ENCODE results near the gene SAMD9L. TPM values are rescaled to one million over a fixed set of nuclear protein-coding genes. Genes with fewer than 3 reads are reported as not detected.

SAMD9L gene
- not detected for polyA plus RNA-seq (2013, experiment 1 of 2)
- not detected for polyA plus RNA-seq (2013, experiment 2 of 2)

DNA sequence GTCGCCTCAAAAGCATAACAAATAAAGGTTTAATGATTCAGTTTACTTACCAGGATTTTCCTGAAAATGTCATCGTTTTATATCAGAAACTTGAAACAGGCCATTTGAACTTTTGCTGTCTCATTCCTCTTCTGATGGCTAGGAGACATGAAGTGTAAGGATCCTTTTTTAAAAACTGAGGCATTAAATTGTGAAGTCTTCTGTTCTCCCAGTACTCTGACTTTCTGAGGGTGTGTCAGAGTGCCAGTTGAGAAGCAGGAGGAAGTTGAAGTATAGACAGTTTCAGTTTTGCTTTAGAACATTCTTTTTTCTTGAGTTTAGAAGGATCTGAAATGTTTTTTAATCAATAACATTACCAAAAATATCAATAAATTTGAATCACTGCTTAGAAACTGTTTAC lies at the start of gene SAMD9L:
Gene SAMD9L, minus strand, starts transcription at position 242 of the 400 bp plus-strand sequence. CDS start 12,414 bp downstream, outside the sequence.
- Histone ChIP-seq H3K9me3 (ENCODE audit: control insufficient read depth, low read length) (no peaks in the 10 kb centered on the region), H3K4me1 (ENCODE audit: control insufficient read depth, insufficient read depth, low read length, poor library complexity, severe bottlenecking) (no peaks in the 10 kb centered on the region), H3K27ac (ENCODE audit: low read depth, low read length, severe bottlenecking) (no peak within 1 kb of the TSS), H3K4me3 (ENCODE audit: extremely low read depth, insufficient read depth, low read length, poor library complexity, severe bottlenecking) (no peak within 1 kb of the TSS), H3K36me3 (ENCODE audit: control insufficient read depth, insufficient read depth, low read length) (no peaks in the 10 kb centered on the region)
- 100% methylated on average over 1 of the region's 2 CpGs for WGBS, 2 experiments (ENCODE audit: insufficient coverage in 2 of 2)

- Histone ChIP-seq H3K36me3 (ENCODE audit: control insufficient read depth, insufficient read depth, low read length) (no peaks in the 10 kb centered on the region), H3K4me1 (ENCODE audit: control insufficient read depth, insufficient read depth, low read length, poor library complexity, severe bottlenecking) (no peaks in the 10 kb centered on the region), H3K4me3 (ENCODE audit: extremely low read depth, insufficient read depth, low read length, poor library complexity, severe bottlenecking) (no peak overlapping the region), H3K27ac (ENCODE audit: low read depth, low read length, severe bottlenecking) (no peak overlapping the region), H3K9me3 (ENCODE audit: control insufficient read depth, low read length) (no peaks in the 10 kb centered on the region)
- WGBS, 2 experiments (ENCODE audit: insufficient coverage in 2 of 2), result no CpG with 5 or more reads among the region's 2 CpGs
Observed at GRCh38 chr7:93196336-93196735, 48.2 kb upstream of the SAMD9L start.

GRCh38 chr7:93194386-93194785 lies 46.2 kb upstream of the SAMD9L start:
- no peak overlapping the region for H3K4me3 ChIP-seq (ENCODE audit: extremely low read depth, insufficient read depth, low read length, poor library complexity, severe bottlenecking)
- H3K36me3 ChIP-seq (ENCODE audit: control insufficient read depth, insufficient read depth, low read length), result no peaks in the 10 kb centered on the region
- 17 to 80% methylated on average over 1 of the region's 3 CpGs for WGBS, 2 experiments (ENCODE audit: insufficient coverage in 2 of 2)
- no peaks in the 10 kb centered on the region for H3K9me3 ChIP-seq (ENCODE audit: control insufficient read depth, low read length)
- no peaks in the 10 kb centered on the region for H3K4me1 ChIP-seq (ENCODE audit: control insufficient read depth, insufficient read depth, low read length, poor library complexity, severe bottlenecking)
- no peak overlapping the region for H3K27ac ChIP-seq (ENCODE audit: low read depth, low read length, severe bottlenecking)

GRCh38 chr7:93188870-93189634 lies 40.9 kb upstream of the SAMD9L start:
- Histone ChIP-seq H3K4me3 (ENCODE audit: extremely low read depth, insufficient read depth, low read length, poor library complexity, severe bottlenecking) (no peak overlapping the region), H3K4me1 (ENCODE audit: control insufficient read depth, insufficient read depth, low read length, poor library complexity, severe bottlenecking) (no peaks in the 10 kb centered on the region), H3K27ac (ENCODE audit: low read depth, low read length, severe bottlenecking) (no peak overlapping the region), H3K36me3 (ENCODE audit: control insufficient read depth, insufficient read depth, low read length) (no peaks in the 10 kb centered on the region), H3K9me3 (ENCODE audit: control insufficient read depth, low read length) (no peaks in the 10 kb centered on the region)
- 68% methylated on average over 4 of the region's 6 CpGs; no CpG with 5 or more reads in 1 of the 2 experiments for WGBS, 2 experiments (ENCODE audit: insufficient coverage in 2 of 2)

DNA sequence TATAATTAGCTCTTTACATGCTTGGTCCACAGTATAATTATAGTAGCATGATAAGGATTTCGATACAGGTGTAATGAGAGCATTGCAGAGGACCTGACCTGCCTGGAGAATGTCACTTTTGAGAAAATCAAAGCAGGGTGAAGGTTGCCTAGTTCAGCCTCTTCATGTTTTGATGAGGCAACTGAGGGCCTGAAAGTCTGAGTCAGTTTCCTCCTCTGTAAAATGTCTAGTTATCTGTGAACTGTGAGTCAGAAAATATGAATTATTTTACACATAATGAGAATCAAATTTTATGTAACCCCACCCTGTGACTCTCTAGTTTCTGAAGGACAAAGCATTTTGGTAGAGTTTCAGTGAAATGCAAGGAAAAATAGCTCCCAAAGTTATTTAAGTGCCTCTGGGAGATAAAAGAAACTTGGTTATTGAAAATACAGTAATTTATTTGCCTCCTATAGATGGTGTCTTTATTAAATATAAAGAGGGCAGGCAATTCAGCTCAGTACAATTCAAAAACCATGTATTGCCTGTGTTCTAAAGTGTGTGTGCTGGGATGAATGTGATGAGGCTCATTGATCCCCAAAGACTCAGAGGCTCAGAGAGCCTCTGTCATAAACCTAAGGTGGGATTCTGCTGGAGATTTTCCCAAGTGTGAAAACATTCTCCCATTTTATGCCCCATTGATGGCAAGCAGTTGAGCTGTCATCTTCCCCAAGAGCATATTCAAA lies 37.3 kb upstream of the SAMD9L start:
- H3K27ac ChIP-seq (ENCODE audit: low read depth, low read length, severe bottlenecking), result no peak overlapping the region
- no peaks in the 10 kb centered on the region for H3K9me3 ChIP-seq (ENCODE audit: control insufficient read depth, low read length)
- no peak overlapping the region for H3K4me3 ChIP-seq (ENCODE audit: extremely low read depth, insufficient read depth, low read length, poor library complexity, severe bottlenecking)
- 60% methylated on average over 1 of the region's 1 CpG; no CpG with 5 or more reads in 1 of the 2 experiments for WGBS, 2 experiments (ENCODE audit: insufficient coverage in 2 of 2)
- no peaks in the 10 kb centered on the region for H3K36me3 ChIP-seq (ENCODE audit: control insufficient read depth, insufficient read depth, low read length)
- H3K4me1 ChIP-seq (ENCODE audit: control insufficient read depth, insufficient read depth, low read length, poor library complexity, severe bottlenecking), result no peaks in the 10 kb centered on the region

DNA sequence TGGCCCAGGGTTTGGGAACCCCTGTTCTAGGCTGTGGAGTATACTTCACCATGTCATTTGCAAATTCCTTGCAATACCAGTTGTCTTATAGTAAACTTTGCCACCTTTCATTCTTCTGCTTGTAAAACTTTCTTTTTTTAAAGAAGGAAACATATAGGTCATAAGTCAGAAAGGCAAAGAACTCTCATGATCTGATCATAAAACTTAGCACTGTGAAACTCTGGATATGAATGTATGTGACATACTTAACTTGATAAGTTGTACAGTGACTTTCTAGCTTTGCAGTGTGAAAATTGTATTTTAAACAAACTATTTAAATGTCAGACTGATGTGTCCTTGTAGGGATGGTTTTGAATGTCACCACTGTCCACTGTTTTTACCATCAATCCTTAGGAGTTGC lies 31.0 kb upstream of the SAMD9L start:
- no peaks in the 10 kb centered on the region for H3K36me3 ChIP-seq (ENCODE audit: control insufficient read depth, insufficient read depth, low read length)
- no peaks in the 10 kb centered on the region for H3K9me3 ChIP-seq (ENCODE audit: control insufficient read depth, low read length)
- H3K4me1 ChIP-seq (ENCODE audit: control insufficient read depth, insufficient read depth, low read length, poor library complexity, severe bottlenecking), result no peaks in the 10 kb centered on the region
- no peak overlapping the region for H3K27ac ChIP-seq (ENCODE audit: low read depth, low read length, severe bottlenecking)
- no peak overlapping the region for H3K4me3 ChIP-seq (ENCODE audit: extremely low read depth, insufficient read depth, low read length, poor library complexity, severe bottlenecking)

DNA sequence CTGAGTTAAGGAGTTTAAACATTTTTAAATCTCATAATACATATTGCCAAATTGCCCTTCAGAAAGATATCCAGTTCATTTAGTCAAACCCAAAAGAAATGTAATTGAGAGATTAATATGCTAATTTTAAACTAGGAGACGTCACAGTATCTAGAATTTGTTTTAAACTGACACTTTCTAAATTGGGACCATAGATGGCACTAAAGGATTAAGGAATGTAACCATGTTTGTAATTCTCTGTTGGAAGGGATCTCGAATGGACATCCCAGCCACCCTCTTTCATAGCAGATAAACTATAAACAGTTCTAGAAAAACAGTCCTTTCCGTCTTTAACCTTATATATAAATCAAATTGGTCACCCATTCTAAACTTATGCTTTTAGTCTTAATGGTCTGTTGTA lies 30.0 kb upstream of the SAMD9L start:
- 62% methylated on average over 2 of the region's 3 CpGs; no CpG with 5 or more reads in 1 of the 2 experiments for WGBS, 2 experiments (ENCODE audit: insufficient coverage in 2 of 2)
- H3K4me1 ChIP-seq (ENCODE audit: control insufficient read depth, insufficient read depth, low read length, poor library complexity, severe bottlenecking), result no peaks in the 10 kb centered on the region
- H3K36me3 ChIP-seq (ENCODE audit: control insufficient read depth, insufficient read depth, low read length), result no peaks in the 10 kb centered on the region
- H3K9me3 ChIP-seq (ENCODE audit: control insufficient read depth, low read length), result no peaks in the 10 kb centered on the region
- H3K4me3 ChIP-seq (ENCODE audit: extremely low read depth, insufficient read depth, low read length, poor library complexity, severe bottlenecking), result no peak overlapping the region
- H3K27ac ChIP-seq (ENCODE audit: low read depth, low read length, severe bottlenecking), result no peak overlapping the region

- H3K9me3 ChIP-seq (ENCODE audit: control insufficient read depth, low read length), result peaks cover 2% of the 10 kb centered on the region
- H3K4me1 ChIP-seq (ENCODE audit: control insufficient read depth, insufficient read depth, low read length, poor library complexity, severe bottlenecking), result no peaks in the 10 kb centered on the region
- H3K27ac ChIP-seq (ENCODE audit: low read depth, low read length, severe bottlenecking), result no peak overlapping the region
- H3K36me3 ChIP-seq (ENCODE audit: control insufficient read depth, insufficient read depth, low read length), result no peaks in the 10 kb centered on the region
- 64 to 80% methylated on average over 1 to 2 of the region's 2 CpGs for WGBS, 2 experiments (ENCODE audit: insufficient coverage in 2 of 2)
- H3K4me3 ChIP-seq (ENCODE audit: extremely low read depth, insufficient read depth, low read length, poor library complexity, severe bottlenecking), result no peak overlapping the region
Observed at GRCh38 chr7:93176992-93177580, 28.9 kb upstream of the SAMD9L start.

- H3K4me3 ChIP-seq (ENCODE audit: extremely low read depth, insufficient read depth, low read length, poor library complexity, severe bottlenecking), result no peak overlapping the region
- H3K4me1 ChIP-seq (ENCODE audit: control insufficient read depth, insufficient read depth, low read length, poor library complexity, severe bottlenecking), result no peaks in the 10 kb centered on the region
- peaks cover 18% of the 10 kb centered on the region for H3K9me3 ChIP-seq (ENCODE audit: control insufficient read depth, low read length)
- no peaks in the 10 kb centered on the region for H3K36me3 ChIP-seq (ENCODE audit: control insufficient read depth, insufficient read depth, low read length)
- H3K27ac ChIP-seq (ENCODE audit: low read depth, low read length, severe bottlenecking), result no peak overlapping the region
- WGBS, 2 experiments (ENCODE audit: insufficient coverage in 2 of 2), result 88 to 90% methylated on average over 1 to 2 of the region's 2 CpGs
Observed at GRCh38 chr7:93175219-93175618, 27.0 kb upstream of the SAMD9L start.

- Histone ChIP-seq H3K27ac (ENCODE audit: low read depth, low read length, severe bottlenecking) (no peak overlapping the region), H3K4me3 (ENCODE audit: extremely low read depth, insufficient read depth, low read length, poor library complexity, severe bottlenecking) (no peak overlapping the region), H3K4me1 (ENCODE audit: control insufficient read depth, insufficient read depth, low read length, poor library complexity, severe bottlenecking) (no peaks in the 10 kb centered on the region), H3K36me3 (ENCODE audit: control insufficient read depth, insufficient read depth, low read length) (no peaks in the 10 kb centered on the region), H3K9me3 (ENCODE audit: control insufficient read depth, low read length) (peaks cover 18% of the 10 kb centered on the region)
- no CpG with 5 or more reads among the region's 2 CpGs for WGBS, 2 experiments (ENCODE audit: insufficient coverage in 2 of 2)
Observed at GRCh38 chr7:93172683-93173082, 24.5 kb upstream of the SAMD9L start.
